ENCODE data around the gene PPIL6.

GRCh38 chr6:109447878-109448555 lies 7.6 kb upstream of the PPIL6 start:
- no peak for TF ChIP-seq POLR2A (IDR thresholded peaks at IDR 0.05; ENCODE audit: low read depth, low read length)
- no peak; the same call in 1 of the 2 replicates for TF ChIP-seq POLR2AphosphoS5 (IDR thresholded peaks at IDR 0.05; ENCODE audit: low read depth, low read length)

Data from GM12892 (cell line).